OCI-LY7 (cell line): Measurements from ENCODE around the gene L3MBTL3.

Source experiments
- CTCF ChIP-seq: fragments of 200-600 bp; sonication (generic); conservative IDR thresholded peaks from 2 replicates; pipeline ENCODE4 v1.5.1; 2014; ENCODE audit warnings: mild to moderate bottlenecking, antibody characterized with exemption, low read length, moderate library complexity, mixed read lengths
- EZH2phosphoT487 ChIP-seq: fragments of 200-600 bp; sonication (generic); IDR thresholded peaks from 2 replicates; pipeline ENCODE4 v1.6.1; 2018; ENCODE audit warnings: low read depth, borderline replicate concordance, mild to moderate bottlenecking, mixed run types, antibody characterized with exemption, low read length, moderate library complexity, mixed read lengths

DNA sequence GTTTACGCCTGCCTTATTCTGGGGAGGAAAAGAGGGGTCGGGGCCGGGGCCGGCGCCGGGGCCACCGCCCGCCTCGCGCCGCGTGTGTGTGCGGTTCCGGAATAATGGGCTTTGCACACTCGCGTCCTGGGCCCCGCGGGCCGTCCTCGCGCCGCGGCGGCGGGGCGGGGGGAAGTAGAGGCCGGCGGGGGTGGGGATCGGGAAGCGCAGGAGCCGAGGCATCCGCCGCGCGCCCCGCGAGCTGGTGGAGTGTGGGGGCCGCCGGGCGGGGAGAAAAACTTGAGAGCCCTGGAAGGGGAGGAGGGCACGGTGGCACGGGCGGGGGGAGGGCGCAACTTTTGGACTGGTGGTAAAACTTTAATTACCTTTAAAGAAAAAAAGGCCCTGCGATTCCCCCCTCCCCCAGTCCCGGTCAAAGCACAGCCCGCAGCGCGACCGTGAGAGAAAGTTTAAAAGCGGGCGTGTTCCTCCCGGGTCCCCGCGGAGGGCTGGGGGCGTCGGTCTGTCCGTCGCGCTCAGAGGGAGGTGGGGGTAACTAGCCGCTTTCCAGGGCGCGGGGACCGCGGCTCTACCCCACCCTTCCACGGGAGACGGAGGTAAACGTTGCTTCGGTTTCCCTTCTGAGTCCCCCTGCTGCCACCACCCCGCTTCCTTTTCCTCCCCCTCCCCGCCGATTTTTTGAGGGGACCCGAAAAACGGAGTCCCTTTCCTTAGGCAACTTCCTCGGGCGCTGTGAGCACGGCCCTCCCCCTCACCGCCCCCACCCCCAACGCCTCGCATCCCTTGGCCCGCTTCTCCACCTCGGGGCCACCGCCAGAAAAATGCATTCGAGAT lies 1.9 kb downstream of the L3MBTL3 start:
- TF ChIP-seq CTCF (no peak), EZH2phosphoT487 (no peak)
